Activated CD8-positive, alpha-beta memory T cell treated with anti-CD3 and anti-CD28 coated beads for 48 hours (primary cell): ENCODE results near the gene ZNF350.
"Not testable (repeated sequence)": the region's sequence is repeated elsewhere in the genome, so short reads cannot be mapped to it uniquely, and the experiment has no call there.

Source experiments
- DNase-seq, 3 experiments: peaks; one replicate each; pipeline ENCODE4 v3.0.0-alpha.2; 2020; ENCODE audit warnings: low read depth in 2 of 3, low spot score in 2 of 3

ZNF350 gene

DNA sequence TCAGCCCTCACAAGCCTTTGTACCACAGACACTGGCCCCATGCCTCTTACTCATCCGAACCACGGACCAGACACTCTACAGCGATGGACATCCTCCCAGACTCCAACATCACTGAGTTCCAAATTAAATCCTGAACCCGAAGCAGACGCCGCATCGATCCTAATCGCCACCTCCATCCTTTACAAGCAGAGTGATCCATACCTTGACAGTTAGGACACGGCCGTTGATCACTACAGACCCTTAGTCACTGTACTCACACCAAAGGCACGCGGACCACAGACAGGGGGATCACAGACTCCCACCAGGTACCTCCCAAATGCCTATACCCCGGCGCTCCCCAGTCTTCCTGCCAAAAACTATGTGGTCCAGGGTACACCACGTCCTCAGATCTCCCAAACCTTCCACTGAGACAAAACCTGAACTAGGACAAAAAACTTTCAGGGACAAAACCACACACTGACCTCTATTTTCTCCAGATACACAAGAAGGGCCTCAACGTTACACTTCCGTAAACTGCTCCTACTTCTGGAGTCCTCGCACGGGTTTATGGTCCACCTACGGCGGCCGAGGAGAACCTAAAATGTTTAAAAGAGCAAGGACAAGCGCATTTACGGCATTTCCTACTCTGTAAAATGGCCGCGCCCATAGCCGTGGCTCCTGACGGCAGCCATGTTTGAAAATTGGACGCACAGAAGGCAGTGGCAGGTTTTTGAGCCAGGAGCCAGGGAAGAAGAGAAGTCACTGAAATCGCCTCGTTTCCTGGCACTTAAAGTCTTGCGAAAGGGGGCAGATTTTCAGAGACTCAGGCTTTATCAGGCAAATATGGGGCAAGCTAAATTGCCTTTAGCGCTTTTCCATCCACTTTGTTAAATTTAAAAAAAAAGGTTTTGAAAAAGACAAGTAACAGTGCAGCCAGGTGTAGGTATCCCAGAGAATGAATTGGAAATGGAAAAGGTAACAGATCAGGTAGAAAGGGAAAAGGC is at the start of gene ZNF350:
ZNF350 (minus strand) TSS at position 532 of the 983 bp plus-strand sequence. CDS start 12,480 bp downstream, outside the sequence.
- peak; percentile 37 to 64 (median 57) for DNase-seq

DNA sequence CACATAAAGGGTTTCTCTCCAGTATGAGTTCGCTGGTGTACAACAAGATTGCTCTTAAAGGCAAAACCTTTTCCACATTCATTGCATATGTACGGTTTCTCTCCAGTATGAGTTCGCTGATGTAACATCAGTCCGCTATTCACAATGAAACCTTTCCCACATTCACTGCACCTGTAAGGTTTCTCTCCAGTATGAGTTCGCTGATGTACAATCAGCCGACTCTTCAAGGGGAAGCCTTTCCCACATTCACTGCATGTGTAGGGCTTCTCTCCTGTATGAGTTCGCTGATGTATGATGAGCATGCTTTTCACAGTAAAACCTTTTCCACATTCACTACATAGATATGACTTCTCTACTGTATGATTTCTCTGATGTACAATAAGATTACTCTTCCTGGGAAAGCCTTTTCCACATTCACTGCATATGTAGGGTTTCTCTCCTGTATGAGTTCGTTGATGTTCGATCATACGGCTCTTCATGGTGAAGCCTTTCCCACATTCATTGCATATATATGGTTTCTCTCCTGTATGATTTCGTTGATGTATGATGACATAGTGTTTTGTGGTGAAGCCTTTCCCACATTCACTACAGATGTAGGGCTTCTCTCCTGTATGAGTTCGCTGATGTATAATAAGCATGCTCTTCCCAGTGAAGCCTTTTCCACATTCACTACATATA is 47.5 kb upstream of the ZNF350 start:
- DNase-seq: no peak

DNA sequence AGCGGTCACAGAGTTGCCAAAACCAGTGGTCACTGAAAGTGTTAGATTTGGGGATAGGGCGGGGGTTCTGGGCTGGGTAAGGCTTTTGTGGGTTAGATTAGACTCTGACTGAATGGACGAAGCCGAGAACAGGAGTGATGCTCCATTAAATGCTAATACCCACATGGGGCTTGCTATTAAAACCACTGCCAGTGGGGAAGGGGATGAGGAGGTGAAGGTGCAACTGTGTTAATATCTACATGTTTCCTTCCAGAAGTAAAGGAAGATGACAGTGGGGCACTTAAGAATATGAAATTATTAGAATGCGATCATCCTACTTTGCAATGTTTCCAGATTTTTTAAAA is 42.1 kb upstream of the ZNF350 start:
- DNase-seq: no peak

DNA sequence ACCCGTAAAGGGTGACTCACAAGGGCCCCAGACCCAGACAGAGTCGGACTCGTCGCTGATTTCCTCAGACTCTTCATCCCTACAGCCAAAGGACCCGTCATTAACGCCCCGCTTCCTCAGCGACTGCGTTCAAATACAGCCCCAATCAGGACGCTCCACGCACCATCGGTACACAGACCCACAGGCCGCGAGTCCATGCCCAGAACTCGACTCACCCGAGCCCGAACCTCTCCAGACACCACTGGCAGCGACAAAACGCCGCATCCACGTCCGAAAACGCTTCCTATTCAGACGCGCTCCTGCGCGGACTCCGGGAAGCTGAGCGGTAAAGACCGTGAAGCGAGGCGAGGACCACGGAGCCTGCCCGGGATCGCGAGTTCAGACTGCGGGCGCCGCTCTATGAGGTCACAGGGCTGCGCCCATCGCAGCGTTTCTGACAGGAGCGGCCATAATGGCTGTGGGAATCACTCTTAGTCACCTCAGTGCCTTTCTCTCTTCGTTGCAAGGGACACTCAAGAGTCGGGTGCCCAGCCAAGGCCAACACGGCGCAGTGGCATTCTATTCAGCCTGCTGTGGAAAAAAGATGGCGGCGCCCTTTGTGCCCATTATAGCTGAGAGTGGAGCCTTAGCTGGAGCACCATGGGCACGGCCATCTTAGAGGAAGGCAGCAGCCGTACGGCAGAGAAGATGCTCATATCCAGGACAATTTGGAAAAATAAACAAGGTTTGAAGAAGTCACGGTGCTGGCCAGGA is 41.6 kb upstream of the ZNF350 start, which contains the start of gene ZNF614:
ZNF614 (minus strand) TSS at position 353 of the 753 bp plus-strand sequence. CDS start 2,634 bp downstream, outside the sequence.
- DNase-seq: peak; percentile 61 to 73 (median 71)

DNA sequence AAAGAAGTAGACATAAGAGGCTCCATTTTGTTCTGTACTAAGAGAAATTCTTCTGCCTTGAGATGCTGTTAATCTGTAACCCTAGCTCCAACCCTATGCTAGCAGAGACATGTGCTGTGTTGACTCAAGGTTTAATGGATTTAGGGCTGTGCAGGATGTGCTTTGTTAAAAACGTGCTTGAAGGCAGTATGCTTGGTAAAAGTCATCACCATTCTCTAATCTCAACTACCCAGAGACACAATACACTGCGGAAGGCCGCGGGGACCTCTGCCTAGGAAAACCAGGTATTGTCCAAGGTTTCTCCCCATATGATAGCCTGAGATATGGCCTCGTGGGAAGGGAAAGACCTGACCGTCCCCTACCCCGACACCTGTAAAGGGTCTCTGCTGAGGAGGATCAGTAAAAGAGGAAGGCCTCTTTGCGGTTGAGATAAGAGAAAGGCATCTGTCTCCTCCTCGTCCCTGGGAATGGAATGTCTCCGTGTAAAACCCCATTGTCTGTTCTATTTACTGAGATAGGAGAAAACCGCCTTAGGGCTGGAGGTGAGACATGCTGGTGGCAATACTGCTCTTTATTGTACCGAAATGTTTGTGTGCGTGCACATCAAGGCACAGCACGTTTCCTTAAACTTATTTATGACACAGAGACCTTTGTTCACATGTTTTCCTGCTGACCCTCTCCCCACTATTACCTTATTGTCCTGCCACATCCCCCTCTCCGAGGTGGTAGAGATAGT is 39.8 kb upstream of the ZNF350 start:
- DNase-seq: not testable (repeated sequence)

DNA sequence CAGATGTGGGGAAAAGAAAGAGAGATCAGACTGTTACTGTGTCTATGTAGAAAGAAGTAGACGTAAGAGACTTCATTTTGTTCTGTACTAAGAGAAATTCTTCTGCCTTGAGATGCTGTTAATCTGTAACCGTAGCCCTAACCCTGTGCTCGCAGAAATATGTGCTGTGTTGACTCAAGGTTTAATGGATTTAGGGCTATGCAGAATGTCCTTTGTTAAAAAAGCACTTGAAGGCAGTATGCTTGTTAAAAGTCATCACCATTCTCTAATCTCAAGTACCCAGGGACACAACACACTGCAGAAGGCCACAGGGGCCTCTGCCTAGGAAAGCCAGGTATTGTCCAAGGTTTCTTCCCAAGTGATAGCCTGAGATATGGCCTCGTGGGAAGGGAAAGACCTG is 37.8 kb upstream of the ZNF350 start:
- DNase-seq: not testable (repeated sequence)

DNA sequence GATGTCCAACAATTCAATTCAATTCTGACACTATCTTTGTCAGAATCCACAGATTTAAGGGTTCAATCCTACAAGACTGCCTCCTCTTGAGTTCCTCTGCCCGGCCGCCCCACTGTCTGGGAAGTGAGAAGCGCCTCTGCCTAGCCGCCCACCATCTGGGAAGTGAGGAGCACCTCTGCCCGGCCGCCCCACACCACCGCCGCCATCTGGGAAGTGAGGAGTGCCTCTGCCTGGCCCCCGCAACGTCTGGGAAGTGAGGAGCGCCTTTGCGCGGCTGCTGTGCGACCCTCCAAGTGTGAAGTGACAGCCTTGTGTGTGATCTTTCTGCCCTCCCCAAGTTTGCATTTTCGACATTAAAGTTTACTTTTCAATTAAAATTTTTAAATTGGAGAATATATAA is 35.6 kb upstream of the ZNF350 start:
- no peak for DNase-seq

DNA sequence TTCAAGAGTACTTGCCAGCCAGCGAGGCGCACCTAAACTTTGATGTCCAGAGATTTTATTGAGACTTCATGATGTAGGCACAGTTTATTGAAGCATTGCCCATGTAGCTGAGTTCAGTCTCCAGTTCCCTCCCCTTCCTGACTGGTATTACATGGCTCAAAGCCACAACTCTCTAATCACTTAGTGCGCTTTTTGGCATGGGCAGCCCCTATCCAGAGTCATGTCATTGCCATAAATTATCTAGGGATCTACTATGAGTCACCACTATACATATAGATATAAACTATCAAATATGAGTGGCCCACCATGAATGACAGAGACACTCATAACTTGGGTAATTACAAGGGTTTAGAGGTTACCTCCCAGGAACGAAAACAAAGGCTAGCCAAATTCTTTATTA is 33.9 kb upstream of the ZNF350 start:
- DNase-seq: no peak

DNA sequence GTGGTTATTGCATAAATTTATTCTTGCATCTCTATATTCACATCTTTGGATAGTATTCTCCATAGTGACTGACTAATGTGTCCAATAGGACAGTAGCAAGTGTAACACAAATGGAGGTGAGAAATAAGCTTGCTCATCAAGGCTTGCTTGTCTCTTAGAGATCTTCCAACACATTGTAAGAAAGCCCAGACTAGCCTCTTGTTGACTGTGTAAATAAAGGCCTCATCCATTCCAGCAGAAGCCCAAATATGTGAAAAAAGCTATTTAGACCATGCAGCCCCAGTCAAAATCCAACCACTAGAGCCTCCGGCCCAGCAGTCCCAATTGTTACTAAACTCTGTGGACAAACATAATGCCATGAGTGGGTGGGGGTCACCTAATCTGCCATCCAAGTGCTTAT is 24.0 kb upstream of the ZNF350 start:
- no peak for DNase-seq

DNA sequence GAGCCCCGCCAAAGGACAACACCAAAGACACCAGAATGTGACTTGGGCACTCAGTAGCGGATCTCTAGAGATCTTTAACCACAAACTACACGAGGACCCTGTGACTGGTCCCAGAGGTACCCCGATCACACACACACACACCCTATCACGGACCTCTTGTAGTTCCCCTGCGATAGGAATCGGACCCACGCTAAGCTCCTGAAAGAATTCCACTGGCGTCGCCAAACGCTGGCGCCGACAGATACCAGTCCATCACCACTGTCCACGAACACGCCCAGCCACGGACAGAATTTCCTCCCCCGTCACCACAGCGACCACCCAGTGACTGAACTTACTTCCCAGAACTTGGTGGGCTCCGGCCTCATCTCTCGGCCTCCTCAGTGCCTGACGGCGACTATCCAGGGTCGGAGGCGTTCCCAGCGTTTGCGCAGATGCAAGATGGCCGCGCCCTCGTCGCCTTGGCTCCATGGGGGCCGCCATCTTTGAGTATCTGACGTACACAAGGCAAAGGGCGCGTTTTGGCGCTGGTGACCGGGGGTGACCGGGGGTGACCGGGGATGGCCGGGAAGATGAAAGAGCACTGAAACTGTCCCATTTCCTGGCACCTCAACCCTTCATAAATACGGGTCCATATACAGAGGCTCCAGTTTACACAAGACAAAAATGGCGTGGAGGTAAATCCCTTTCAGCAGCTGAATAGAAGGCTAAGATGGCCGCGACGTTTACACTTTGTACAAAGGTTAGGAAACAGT is 21.3 kb upstream of the ZNF350 start, which contains the start of gene ZNF615:
ZNF615 (minus strand) TSS at position 406 of the 752 bp plus-strand sequence. CDS start 4,500 bp downstream, outside the sequence.
- peak; percentile 68 to 78 (median 74) for DNase-seq

DNA sequence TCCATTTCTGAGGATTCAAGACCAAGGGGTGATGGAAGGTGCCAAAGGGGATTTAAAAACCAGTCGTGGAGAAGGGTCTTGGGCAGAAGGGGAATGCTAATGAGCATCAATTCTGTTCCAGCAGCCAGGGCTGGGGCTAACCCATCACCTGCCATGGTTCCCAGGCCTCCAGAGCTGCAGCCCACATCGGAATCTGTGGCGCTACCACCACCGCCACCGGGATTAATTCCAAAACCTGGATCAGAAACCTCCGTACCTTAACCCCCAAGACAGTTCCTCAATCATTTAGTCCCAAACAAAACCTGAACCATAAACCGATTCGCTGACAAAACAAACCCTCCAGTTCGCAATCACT is 20.8 kb upstream of the ZNF350 start:
- DNase-seq: no peak

DNA sequence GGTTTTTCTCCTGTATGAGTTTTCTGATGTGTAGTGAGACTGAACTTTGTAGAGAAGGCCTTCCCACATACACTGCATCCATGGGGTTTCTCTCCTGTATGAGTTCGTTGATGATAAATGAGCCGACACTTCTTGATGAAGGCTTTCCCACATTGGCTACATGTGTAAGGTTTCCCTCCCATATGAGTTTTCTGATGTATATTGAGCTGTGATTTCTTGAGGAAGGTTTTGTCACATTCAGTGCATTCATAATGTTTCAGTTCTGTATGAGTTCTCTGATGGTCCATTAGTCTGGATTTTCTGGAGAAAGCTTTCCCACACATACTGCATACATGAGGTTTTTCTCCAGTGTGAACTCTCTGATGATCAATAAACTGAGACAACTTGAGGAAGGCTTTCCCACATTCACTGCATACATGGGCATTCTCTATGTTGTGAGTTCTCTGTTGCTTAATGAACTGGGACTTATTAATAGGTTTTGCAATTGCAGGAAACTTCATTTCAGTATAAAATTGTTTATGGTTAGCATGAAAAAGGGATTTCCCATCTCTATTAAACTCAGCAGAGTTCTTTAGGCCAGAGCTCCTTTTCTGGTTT is 7.5 kb upstream of the ZNF350 start:
- no peak for DNase-seq

DNA sequence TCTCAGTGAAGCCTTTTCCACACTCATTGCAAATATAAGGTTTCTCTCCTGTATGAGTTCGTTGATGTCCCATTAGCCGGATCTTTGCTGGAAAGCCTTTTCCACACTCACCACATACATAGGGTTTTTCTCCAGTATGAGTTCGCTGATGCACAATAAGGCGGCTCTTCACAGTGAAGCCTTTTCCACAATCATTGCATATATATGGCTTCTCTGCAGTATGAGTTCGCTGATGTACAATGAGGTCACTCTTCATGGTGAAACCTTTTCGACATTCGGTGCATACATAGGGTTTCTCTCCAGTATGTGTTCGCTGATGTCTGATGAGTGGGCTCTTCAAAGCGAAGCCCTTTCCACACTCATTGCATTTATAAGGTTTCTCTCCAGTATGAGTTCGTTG is 6.8 kb upstream of the ZNF350 start:
- DNase-seq: no peak

DNA sequence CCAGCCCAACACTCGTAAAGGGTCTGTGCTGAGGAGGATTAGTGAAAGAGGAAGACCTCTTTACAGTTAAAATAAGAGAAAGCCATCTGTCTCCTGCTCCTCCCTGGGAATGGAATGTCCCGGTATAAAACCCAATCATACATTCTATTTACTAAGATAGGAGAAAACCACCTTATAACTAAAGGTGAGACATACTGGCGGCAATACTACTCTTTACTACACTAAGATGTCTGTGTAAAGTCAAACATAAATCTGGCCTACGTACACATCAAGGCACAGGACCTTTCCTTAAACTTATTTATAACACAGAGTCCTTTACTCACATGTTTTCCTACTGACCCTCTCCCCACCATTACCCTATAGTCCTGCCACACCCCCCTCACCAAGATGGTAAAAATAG is 3.3 kb downstream of the ZNF350 start:
- no peak for DNase-seq

DNA sequence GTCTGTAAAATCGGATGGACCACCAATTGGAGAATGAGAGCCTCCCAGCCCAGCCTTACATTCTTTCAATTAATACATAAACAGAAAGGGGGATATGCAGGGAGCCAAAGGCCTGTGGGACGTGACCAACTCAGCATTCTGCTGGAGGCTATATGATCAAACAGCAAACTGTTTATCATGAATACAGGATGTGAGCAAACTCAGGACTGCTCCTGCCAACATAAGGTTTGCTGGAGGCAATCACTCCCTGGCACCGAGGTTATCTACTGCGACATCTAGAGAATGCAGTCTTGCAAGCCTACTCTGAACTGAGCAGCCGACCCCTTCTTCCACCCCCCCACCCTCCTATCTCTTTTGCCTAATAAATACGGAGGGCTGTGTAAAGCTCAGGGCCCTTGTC is 5.7 kb downstream of the ZNF350 start:
- DNase-seq: not testable (repeated sequence)

DNA sequence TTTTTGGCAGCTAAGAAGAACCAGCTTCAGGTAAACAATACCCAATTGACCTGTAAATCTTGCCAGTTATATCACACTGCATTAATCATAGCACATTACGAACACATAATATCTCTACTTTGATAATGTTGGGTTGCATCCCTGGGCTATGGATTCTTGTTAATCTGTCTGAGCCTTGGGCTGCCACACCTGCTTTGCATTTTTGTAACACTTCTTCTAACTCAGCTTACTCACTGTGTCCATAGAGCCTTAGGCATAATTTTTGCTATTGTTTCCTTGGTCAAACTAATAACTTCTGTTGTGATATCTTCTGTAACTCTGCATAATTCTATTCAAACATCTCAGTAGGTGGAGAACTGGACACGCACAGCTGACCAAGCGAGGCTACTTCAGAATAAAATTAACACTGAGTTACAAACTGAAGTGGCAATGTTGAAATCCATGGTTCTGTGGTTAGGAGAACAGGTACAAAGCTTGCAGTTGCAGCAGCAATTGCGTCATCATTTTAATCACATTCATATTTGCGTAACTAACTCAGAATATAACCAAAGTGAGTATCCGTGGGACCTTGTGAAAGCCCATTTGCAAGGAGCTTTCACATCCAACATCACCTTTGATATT is 6.4 kb downstream of the ZNF350 start:
- no peak for DNase-seq

DNA sequence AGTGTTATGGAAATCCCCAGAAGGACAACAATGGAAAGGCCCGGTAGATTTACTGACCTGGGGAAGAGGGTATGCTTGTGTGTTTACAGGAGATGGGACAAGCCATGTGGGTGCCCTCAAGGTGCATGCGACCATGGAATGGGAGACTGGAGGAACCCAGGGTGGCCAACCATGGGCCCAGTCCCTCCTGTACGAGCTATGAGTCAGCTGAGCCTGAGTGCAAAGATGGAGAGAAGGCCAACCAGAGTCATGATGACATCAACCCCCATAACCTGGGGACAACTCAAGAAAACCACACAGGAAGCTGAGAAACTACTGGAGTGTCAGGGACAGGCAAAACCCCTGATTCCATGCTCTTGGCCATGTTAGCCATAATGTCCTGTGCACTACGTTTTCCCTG is 7.8 kb downstream of the ZNF350 start:
- DNase-seq: no peak

DNA sequence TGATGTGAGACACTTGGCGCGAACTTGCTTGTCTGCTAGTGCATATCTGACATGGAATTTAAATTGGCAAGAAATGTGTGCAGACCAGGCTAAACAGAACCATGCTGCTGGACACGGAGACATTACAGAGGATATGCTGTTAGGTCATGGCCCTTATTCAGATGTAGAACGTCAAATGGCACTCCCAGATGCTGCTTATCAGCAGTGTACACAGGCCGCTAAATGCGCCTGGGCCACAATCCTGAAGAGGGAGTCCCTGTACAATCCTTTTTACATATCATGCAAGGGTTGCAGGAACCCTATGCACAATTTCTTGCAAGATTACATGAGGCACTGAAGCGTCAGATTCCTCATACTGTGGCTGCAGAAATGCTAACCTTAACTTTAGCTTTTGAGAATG is 9.3 kb downstream of the ZNF350 start:
- no peak for DNase-seq

DNA sequence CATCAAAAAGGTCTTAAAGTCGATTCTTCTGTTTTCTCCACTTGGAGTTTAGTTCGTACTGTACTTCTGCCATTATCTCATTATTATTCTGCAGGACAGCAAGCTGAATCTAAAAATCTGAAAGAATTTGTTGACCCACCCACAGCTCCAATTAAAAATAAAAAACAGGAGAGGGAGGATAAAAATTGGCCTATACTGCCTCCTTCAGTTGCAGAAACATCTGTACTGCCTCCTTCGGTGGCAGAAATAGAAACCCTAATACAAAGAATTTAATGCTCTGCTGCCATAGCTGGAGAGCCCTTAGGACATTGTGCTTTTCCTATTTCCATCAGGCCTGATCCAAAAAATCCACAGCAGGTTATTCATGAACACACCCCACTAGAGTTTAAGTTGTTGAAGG is 9.8 kb downstream of the ZNF350 start:
- no peak for DNase-seq
